Measurements from ENCODE around the gene NUP98. TPM values are rescaled to one million over a fixed set of nuclear protein-coding genes. Genes with fewer than 3 reads are reported as not detected.

NUP98 gene
- total RNA-seq, 1 donor from 2014 or later: 80.3 TPM

DNA sequence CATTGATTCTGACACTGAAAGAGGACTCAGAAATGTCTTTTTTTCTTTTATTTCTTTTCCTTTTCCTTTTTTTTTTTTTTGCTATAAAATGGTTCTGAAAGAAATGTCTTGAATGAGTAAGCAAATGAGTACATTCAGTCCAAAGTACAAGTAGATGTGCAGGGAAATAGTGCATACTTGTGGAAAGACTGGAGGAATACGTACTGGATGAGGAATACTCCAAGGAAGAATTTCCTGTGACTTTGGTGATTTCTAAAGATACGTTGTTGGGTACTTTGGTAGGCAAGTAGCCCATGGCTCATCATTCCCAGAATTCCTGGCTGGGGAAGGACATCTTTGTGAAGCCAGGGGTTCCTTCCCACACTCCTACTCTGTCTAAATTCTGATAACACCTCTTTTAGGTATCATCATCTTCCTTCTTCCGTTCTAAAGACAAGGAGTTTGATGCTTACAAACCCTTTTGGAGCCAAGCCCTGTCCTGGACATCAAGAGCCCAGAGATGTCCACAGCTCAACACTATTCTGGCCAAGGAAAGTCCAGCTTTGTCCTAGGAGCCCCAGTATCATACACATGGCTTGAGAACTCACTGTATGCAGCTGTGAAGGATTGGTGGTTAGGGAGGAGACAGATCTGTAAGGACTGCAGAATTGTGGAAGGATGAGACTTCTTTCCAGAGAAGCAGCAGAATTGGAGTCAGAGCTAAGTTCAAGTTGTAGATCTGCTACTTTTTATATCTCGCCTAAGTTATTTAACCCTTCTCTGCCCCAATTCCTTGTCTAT, 4.8 kb upstream of the NUP98 start:
- Mint-ChIP-seq H3K9me3 (ENCODE audit: low read depth) (no peaks in the 10 kb centered on the region), H3K4me1 (ENCODE audit: low read depth) (peaks cover 3% of the 10 kb centered on the region), H3K36me3 (ENCODE audit: insufficient read depth) (no peaks in the 10 kb centered on the region), H3K27me3 (no peaks in the 10 kb centered on the region), H3K4me3 (ENCODE audit: low read depth) (no peak overlapping the region), H3K27ac (no peak overlapping the region)
- DNase-seq (ENCODE audit: low spot score, unreplicated experiment): no peak
- TF ChIP-seq, protein P1, sequence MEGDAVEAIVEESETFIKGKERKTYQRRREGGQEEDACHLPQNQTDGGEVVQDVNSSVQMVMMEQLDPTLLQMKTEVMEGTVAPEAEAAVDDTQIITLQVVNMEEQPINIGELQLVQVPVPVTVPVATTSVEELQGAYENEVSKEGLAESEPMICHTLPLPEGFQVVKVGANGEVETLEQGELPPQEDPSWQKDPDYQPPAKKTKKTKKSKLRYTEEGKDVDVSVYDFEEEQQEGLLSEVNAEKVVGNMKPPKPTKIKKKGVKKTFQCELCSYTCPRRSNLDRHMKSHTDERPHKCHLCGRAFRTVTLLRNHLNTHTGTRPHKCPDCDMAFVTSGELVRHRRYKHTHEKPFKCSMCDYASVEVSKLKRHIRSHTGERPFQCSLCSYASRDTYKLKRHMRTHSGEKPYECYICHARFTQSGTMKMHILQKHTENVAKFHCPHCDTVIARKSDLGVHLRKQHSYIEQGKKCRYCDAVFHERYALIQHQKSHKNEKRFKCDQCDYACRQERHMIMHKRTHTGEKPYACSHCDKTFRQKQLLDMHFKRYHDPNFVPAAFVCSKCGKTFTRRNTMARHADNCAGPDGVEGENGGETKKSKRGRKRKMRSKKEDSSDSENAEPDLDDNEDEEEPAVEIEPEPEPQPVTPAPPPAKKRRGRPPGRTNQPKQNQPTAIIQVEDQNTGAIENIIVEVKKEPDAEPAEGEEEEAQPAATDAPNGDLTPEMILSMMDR (IDR thresholded peaks at IDR 0.05; ENCODE audit: unreplicated experiment): no peak

DNA sequence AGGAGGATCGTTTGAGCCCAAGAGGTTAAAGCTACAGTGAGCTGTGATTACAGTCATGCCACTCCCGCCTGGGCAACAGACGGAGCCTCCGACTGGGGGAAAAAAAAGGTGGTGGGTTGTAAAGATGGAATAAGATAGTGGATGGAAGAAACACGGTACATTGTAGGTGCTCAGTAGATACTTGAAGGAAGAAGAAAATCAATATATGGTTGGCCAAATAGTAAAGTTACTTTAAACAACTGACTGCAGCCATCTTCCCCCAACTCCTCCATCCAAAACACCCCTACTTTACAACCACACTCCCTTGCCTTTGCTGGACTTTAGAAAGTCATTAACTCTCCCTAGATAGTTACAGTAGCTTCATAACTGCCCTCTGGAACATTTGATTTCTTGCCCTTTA, 2.5 kb upstream of the NUP98 start:
- TF ChIP-seq, protein P1 (IDR thresholded peaks at IDR 0.05; ENCODE audit: unreplicated experiment): no peak
- Mint-ChIP-seq H3K4me1 (ENCODE audit: low read depth) (peaks cover 20% of the 10 kb centered on the region), H3K9me3 (ENCODE audit: low read depth) (no peaks in the 10 kb centered on the region), H3K27me3 (no peaks in the 10 kb centered on the region), H3K36me3 (ENCODE audit: insufficient read depth) (no peaks in the 10 kb centered on the region), H3K27ac (peak overlapping the region; percentile 43), H3K4me3 (ENCODE audit: low read depth) (no peak overlapping the region)
- no peak for DNase-seq (ENCODE audit: low spot score, unreplicated experiment)

DNA sequence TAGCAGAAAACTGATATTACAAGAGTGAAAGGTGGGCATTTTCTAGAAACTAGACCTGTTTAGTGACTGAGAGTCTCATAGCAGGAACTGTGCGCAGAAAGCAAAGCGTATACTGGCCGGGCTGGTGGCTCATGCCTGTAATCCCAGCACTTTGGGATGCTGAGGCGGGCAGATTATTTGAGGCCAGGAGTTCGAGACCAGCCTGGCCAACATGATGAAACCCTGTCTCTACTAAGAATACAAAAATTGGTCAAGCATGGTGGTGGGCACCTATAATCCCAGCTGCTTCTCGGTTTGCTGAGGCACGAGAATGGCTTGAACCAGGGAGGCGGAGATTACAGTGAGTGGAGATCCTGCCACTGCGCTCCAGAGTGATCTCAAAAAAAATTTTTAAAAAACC, 1.8 kb upstream of the NUP98 start:
- peaks cover 20% of the 10 kb centered on the region for H3K4me1 Mint-ChIP-seq (ENCODE audit: low read depth)
- DNase-seq (ENCODE audit: low spot score, unreplicated experiment): no peak
- peaks cover under 1% of the 10 kb centered on the region for H3K36me3 Mint-ChIP-seq (ENCODE audit: insufficient read depth)
- H3K9me3 Mint-ChIP-seq (ENCODE audit: low read depth): no peaks in the 10 kb centered on the region
- no peak overlapping the region for H3K4me3 Mint-ChIP-seq (ENCODE audit: low read depth)
- no peak overlapping the region for H3K27ac Mint-ChIP-seq
- H3K27me3 Mint-ChIP-seq: no peaks in the 10 kb centered on the region
- TF ChIP-seq, protein P1 (IDR thresholded peaks at IDR 0.05; ENCODE audit: unreplicated experiment): no peak

DNA sequence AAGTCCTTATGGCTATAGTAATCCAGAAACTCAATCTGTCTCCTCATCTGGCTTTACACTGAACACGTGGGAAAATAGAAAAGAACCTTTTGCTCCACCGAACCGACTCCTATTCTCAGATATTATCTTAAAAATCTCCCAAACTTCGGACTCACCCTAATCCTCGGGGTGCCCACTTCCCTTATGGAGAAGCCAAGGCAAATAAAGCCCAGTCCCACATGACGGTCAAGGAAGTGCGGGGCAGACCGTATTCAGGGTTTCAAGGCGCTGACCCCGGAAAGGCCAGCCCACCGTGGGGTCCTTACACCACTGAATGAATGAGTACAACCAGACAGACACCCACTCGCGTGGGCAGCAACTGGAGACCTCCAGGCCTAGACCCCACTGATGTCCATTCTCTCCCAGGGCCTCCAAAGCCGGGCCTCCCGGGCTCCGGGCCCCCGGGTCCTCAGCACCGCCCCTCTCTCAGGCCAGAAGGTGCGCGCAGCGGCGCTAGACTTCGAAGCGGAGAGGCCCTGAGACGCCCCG, 489 bp downstream of the NUP98 start:
- H3K27ac Mint-ChIP-seq: peak overlapping the region; percentile 94
- H3K36me3 Mint-ChIP-seq (ENCODE audit: insufficient read depth): peaks cover 10% of the 10 kb centered on the region
- peak overlapping the region; percentile 92 for H3K4me3 Mint-ChIP-seq (ENCODE audit: low read depth)
- H3K9me3 Mint-ChIP-seq (ENCODE audit: low read depth): no peaks in the 10 kb centered on the region
- no peaks in the 10 kb centered on the region for H3K27me3 Mint-ChIP-seq
- H3K4me1 Mint-ChIP-seq (ENCODE audit: low read depth): peaks cover 20% of the 10 kb centered on the region
- TF ChIP-seq, protein P1 (IDR thresholded peaks at IDR 0.05; ENCODE audit: unreplicated experiment): no peak
- DNase-seq (ENCODE audit: low spot score, unreplicated experiment): peak; percentile 50

DNA sequence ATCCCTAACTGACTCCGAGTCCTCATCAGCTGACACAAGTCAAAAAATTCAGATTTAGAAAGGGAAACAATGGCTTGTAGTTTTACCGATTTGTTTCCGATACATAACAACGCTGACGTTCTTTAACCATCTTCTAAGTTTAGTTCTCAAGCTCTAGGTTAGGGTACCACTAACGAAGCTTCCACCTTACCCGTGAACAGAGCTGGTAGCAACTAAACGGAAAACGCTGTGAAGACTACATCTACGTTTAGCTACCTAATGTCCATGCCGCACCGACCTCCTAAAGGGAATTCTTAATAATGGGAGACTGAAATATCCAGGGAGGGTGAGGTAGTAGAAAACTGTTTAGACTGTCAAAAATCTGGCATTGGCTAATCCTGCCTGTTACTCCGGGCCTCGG, 1.0 kb downstream of the NUP98 start:
- Mint-ChIP-seq H3K36me3 (ENCODE audit: insufficient read depth) (peaks cover 10% of the 10 kb centered on the region), H3K4me3 (ENCODE audit: low read depth) (peak overlapping the region; percentile 92), H3K4me1 (ENCODE audit: low read depth) (peaks cover 20% of the 10 kb centered on the region), H3K27ac (peak overlapping the region; percentile 94), H3K9me3 (ENCODE audit: low read depth) (no peaks in the 10 kb centered on the region), H3K27me3 (no peaks in the 10 kb centered on the region)
- no peak for DNase-seq (ENCODE audit: low spot score, unreplicated experiment)
- TF ChIP-seq, protein P1 (IDR thresholded peaks at IDR 0.05; ENCODE audit: unreplicated experiment): no peak
